ENCODE results near the gene TSEN2.
"Not testable (repeated sequence)": the region's sequence is repeated elsewhere in the genome, so short reads cannot be mapped to it uniquely, and the experiment has no call there.

TSEN2 gene

GRCh38 chr3:12452361-12453330 lies 31.6 kb upstream of the TSEN2 start:
- no peak overlapping the region for H3K4me3 ChIP-seq (replicated peaks; ENCODE audit: low read depth, low read length)
- TF ChIP-seq CTCF (IDR thresholded peaks at IDR 0.05; ENCODE audit: low read depth, low read length, missing control alignments) = no peak
- DNase-seq (ENCODE audit: extremely low read depth, low read depth) = no peak

GRCh38 chr3:12454076-12454815 lies 30.0 kb upstream of the TSEN2 start:
- no peak for TF ChIP-seq CTCF (IDR thresholded peaks at IDR 0.05; ENCODE audit: low read depth, low read length, missing control alignments)
- no peak for DNase-seq (ENCODE audit: extremely low read depth, low read depth)
- H3K4me3 ChIP-seq (replicated peaks; ENCODE audit: low read depth, low read length) = no peak overlapping the region

- H3K4me3 ChIP-seq (replicated peaks; ENCODE audit: low read depth, low read length) = no peak overlapping the region
- no peak for TF ChIP-seq CTCF (IDR thresholded peaks at IDR 0.05; ENCODE audit: low read depth, low read length, missing control alignments)
- DNase-seq (ENCODE audit: extremely low read depth, low read depth) = no peak
These were observed 29.5 kb upstream of the TSEN2 start for GRCh38 chr3:12454816-12455121.

GRCh38 chr3:12455740-12456139 lies 28.5 kb upstream of the TSEN2 start:
- H3K4me3 ChIP-seq (replicated peaks; ENCODE audit: low read depth, low read length) = no peak overlapping the region
- no peak for DNase-seq (ENCODE audit: extremely low read depth, low read depth)
- TF ChIP-seq CTCF (IDR thresholded peaks at IDR 0.05; ENCODE audit: low read depth, low read length, missing control alignments) = no peak

GRCh38 chr3:12456441-12456840 lies 27.8 kb upstream of the TSEN2 start:
- no peak for TF ChIP-seq CTCF (IDR thresholded peaks at IDR 0.05; ENCODE audit: low read depth, low read length, missing control alignments)
- no peak for DNase-seq (ENCODE audit: extremely low read depth, low read depth)
- no peak overlapping the region for H3K4me3 ChIP-seq (replicated peaks; ENCODE audit: low read depth, low read length)

- not testable (repeated sequence) for DNase-seq (ENCODE audit: extremely low read depth, low read depth); H3K4me3 ChIP-seq (replicated peaks; ENCODE audit: low read depth, low read length)
These were observed 26.9 kb upstream of the TSEN2 start for GRCh38 chr3:12457380-12457779.

- no peak for DNase-seq (ENCODE audit: extremely low read depth, low read depth)
- H3K4me3 ChIP-seq (replicated peaks; ENCODE audit: low read depth, low read length) = no peak overlapping the region
- TF ChIP-seq CTCF (IDR thresholded peaks at IDR 0.05; ENCODE audit: low read depth, low read length, missing control alignments) = no peak
These were observed 25.4 kb upstream of the TSEN2 start for GRCh38 chr3:12458901-12459300.
